ENCODE data around the gene COL9A2.
A peak's percentile ranks its signal among the peaks of the same experiment; 100 is the strongest.
"Not testable (repeated sequence)": the region's sequence is repeated elsewhere in the genome, so short reads cannot be mapped to it uniquely, and the experiment has no call there.

The COL9A2 gene

GRCh38 chr1:40316595-40317393 is at the start of gene COL9A2:
Gene COL9A2 (minus strand): TSS chr1:40317286. CDS start chr1:40317197, 89 bp downstream.
- Mint-ChIP-seq H3K27me3 (peaks cover 5% of the 10 kb centered on the region), H3K4me1 (ENCODE audit: low read depth) (peaks cover 30% of the 10 kb centered on the region), H3K9me3 (ENCODE audit: low read depth) (no peaks in the 10 kb centered on the region), H3K36me3 (no peaks in the 10 kb centered on the region), H3K4me3 (peak within 1 kb of the TSS; percentile 86), H3K27ac (peak within 1 kb of the TSS; percentile 42)

DNA sequence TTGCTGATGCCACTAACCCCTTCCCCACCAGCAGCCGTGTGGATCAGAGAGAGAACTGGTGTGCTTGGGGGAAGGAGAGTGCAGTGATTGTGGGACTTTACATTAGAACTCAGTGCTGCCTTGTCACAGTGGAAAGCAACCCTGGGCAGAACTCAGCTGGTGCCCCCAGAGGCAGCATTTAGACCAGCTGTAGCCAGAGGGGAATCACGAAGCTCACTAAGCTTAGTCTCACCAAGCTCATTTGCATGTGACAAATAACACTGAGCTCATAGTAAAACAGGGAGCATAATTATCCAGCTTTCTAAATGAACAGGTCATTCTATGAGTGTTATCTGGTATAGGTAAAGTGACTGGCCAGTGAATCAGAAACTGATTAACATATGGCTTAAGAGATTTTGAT is 46.6 kb upstream of the COL9A2 start:
- Mint-ChIP-seq H3K27me3 (no peaks in the 10 kb centered on the region), H3K4me3 (no peak overlapping the region), H3K27ac (no peak overlapping the region)

GRCh38 chr1:40362699-40363098 is 45.6 kb upstream of the COL9A2 start:
- Mint-ChIP-seq H3K4me1 (ENCODE audit: low read depth) (peaks cover 13% of the 10 kb centered on the region), H3K4me3 (no peak overlapping the region), H3K27ac (no peak overlapping the region), H3K9me3 (ENCODE audit: low read depth) (peaks cover 4% of the 10 kb centered on the region), H3K36me3 (peaks cover 3% of the 10 kb centered on the region), H3K27me3 (no peaks in the 10 kb centered on the region)

More for the DNA sequence above, 46.6 kb upstream of the COL9A2 start:
- Mint-ChIP-seq H3K9me3 (ENCODE audit: low read depth) (peaks cover 2% of the 10 kb centered on the region), H3K36me3 (peaks cover under 1% of the 10 kb centered on the region), H3K4me1 (ENCODE audit: low read depth) (peaks cover 13% of the 10 kb centered on the region)

- Mint-ChIP-seq H3K4me1 (ENCODE audit: low read depth) (peaks cover 13% of the 10 kb centered on the region), H3K27ac (no peak overlapping the region), H3K27me3 (no peaks in the 10 kb centered on the region), H3K4me3 (no peak overlapping the region), H3K36me3 (peaks cover 3% of the 10 kb centered on the region), H3K9me3 (ENCODE audit: low read depth) (peaks cover 4% of the 10 kb centered on the region)
These were observed 45.1 kb upstream of the COL9A2 start for GRCh38 chr1:40362199-40362598.

- H3K9me3 Mint-ChIP-seq (ENCODE audit: low read depth) = peaks cover 4% of the 10 kb centered on the region
- no peak overlapping the region for H3K4me3 Mint-ChIP-seq
- no peak overlapping the region for H3K27ac Mint-ChIP-seq
- no peaks in the 10 kb centered on the region for H3K27me3 Mint-ChIP-seq
- H3K36me3 Mint-ChIP-seq = peaks cover 4% of the 10 kb centered on the region
- H3K4me1 Mint-ChIP-seq (ENCODE audit: low read depth) = peaks cover 15% of the 10 kb centered on the region
These were observed 44.6 kb upstream of the COL9A2 start for GRCh38 chr1:40361637-40362036.

DNA sequence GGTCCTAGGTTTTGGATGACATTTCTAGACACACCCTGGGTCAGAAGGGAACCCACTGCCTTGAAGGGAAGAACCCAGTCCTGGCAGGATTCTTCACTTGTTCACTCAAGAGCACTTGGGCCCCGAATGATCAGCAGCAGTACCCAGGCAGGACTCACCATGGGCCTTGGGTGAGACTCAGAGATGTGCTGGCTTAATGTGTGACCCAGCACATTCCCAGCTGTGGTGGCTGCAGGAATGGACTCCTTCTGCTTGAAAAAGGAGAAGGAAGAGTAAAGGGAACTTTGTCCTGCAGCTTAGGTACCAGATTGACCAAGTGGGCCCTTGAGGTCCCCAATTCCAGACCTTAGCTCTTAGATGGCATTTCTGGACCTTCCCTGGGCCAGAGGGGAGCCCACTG is 44.1 kb upstream of the COL9A2 start:
- Mint-ChIP-seq H3K27ac (no peak overlapping the region), H3K9me3 (ENCODE audit: low read depth) (peaks cover 4% of the 10 kb centered on the region), H3K4me1 (ENCODE audit: low read depth) (peaks cover 15% of the 10 kb centered on the region), H3K36me3 (peaks cover 5% of the 10 kb centered on the region), H3K4me3 (no peak overlapping the region), H3K27me3 (no peaks in the 10 kb centered on the region)

DNA sequence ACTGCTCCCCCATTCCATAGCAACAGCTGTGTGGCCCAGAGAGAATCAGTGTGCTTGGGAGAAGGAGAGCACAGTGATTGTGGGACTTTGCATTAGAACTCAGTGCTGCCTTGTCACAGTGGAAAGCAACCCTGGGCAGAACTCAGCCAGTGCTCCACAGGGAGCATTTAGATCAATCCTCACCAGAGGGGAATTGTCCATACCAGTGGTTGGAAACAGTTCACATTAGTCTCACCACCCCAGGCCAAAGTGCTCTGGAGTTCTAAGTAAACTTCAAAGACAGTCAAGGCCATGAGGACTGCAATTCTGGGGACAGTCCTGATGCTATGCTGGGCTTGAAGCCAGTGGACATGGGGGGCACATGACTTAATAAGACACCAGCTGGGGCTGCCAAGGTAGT is 43.5 kb upstream of the COL9A2 start:
- H3K27me3 Mint-ChIP-seq = no peaks in the 10 kb centered on the region
- peaks cover 5% of the 10 kb centered on the region for H3K36me3 Mint-ChIP-seq
- H3K4me1 Mint-ChIP-seq (ENCODE audit: low read depth) = peaks cover 15% of the 10 kb centered on the region
- no peak overlapping the region for H3K27ac Mint-ChIP-seq
- H3K9me3 Mint-ChIP-seq (ENCODE audit: low read depth) = peaks cover 4% of the 10 kb centered on the region
- H3K4me3 Mint-ChIP-seq = no peak overlapping the region

DNA sequence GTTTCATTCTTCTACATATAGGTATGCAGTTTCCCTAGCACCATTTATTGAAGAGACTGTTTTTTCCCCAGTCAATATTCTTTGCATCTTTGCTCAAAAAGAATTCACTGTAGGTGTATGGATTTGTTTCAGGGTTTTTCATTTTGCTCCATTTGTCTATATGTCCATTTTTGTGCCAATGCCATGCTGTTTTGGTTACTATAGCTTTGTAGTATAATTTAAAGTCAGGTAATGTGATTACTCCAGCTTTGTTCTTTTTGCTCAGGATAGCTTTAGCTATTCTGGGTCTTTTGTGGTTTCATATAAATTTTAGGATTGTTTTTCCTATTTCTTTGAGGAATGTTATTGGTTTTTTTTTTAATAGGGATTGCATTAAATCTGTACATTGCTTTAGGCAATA is 40.5 kb upstream of the COL9A2 start:
- Mint-ChIP-seq H3K4me3 (no peak overlapping the region), H3K4me1 (ENCODE audit: low read depth) (peaks cover 5% of the 10 kb centered on the region), H3K27me3 (no peaks in the 10 kb centered on the region), H3K9me3 (ENCODE audit: low read depth) (peaks cover 4% of the 10 kb centered on the region), H3K27ac (no peak overlapping the region), H3K36me3 (peaks cover 5% of the 10 kb centered on the region)

GRCh38 chr1:40353082-40353481 is 36.0 kb upstream of the COL9A2 start:
- H3K4me1 Mint-ChIP-seq (ENCODE audit: low read depth) = peaks cover 4% of the 10 kb centered on the region
- H3K9me3 Mint-ChIP-seq (ENCODE audit: low read depth) = no peaks in the 10 kb centered on the region
- H3K36me3 Mint-ChIP-seq = peaks cover 4% of the 10 kb centered on the region
- H3K27ac Mint-ChIP-seq = no peak overlapping the region
- no peak overlapping the region for H3K4me3 Mint-ChIP-seq
- no peaks in the 10 kb centered on the region for H3K27me3 Mint-ChIP-seq

DNA sequence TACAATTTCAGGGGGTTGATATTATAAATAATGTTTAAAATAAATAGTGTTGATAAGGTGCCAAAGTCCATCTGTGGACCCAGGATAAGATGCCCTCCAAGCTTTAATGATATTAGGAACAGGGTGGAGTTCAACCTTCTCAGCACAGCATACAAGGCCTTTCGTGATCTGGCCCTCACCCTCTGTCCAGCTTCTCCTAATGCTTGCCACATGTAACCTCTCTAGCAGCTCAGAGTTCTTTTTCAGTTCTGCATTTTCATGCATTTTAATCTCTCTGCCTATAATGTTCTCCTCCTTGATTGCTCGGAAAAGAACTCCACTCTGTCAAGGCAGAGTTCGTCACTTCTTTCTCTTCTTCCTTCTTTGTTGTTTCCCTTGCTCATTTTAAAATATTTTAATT is 35.0 kb upstream of the COL9A2 start:
- Mint-ChIP-seq H3K27ac (no peak overlapping the region), H3K27me3 (no peaks in the 10 kb centered on the region), H3K4me3 (no peak overlapping the region), H3K36me3 (peaks cover 4% of the 10 kb centered on the region), H3K9me3 (ENCODE audit: low read depth) (no peaks in the 10 kb centered on the region), H3K4me1 (ENCODE audit: low read depth) (peaks cover 4% of the 10 kb centered on the region)

DNA sequence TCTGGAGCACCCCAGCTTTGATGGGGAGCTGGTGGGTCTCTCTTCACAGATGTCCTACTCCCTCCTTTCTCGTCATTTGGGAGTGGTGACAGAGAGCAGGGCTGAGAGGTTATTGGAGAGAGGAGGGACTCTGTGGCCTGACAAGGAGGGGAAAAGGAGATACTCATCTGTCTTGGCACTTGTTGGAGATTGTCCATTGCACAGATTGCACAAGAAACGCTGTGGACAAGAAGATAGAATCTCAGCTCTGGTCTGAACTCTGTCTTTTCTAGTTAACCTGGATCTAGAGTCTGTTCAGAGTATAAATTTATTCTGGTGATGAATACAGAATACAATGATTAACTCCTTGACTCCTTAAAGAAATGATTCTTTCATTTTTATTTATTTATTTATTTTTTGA is 34.0 kb upstream of the COL9A2 start:
- peaks cover 2% of the 10 kb centered on the region for H3K4me1 Mint-ChIP-seq (ENCODE audit: low read depth)
- peaks cover 2% of the 10 kb centered on the region for H3K36me3 Mint-ChIP-seq
- H3K4me3 Mint-ChIP-seq = no peak overlapping the region
- H3K27me3 Mint-ChIP-seq = no peaks in the 10 kb centered on the region
- H3K27ac Mint-ChIP-seq = no peak overlapping the region
- no peaks in the 10 kb centered on the region for H3K9me3 Mint-ChIP-seq (ENCODE audit: low read depth)

DNA sequence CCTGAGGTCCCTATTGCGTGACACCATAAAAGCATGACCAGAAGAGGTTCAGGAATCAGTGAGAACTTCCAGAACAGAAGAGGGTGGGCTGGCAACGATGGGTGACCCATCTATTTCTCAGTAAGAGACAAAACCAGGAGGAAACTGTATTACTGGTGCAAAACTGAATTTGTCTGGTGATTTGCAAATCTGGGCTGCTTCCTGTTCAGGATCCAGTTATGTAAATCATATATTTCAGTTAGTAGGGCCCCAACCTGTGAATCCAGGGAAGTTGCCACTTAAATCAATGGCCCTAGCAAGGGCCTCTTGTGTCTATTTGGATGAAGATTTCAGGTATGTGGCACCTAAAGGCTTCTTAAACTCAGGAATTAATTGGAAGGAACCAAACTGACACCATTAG is 33.3 kb upstream of the COL9A2 start:
- Mint-ChIP-seq H3K36me3 (peaks cover 2% of the 10 kb centered on the region), H3K4me3 (no peak overlapping the region), H3K27me3 (no peaks in the 10 kb centered on the region), H3K4me1 (ENCODE audit: low read depth) (peaks cover 3% of the 10 kb centered on the region), H3K27ac (no peak overlapping the region), H3K9me3 (ENCODE audit: low read depth) (no peaks in the 10 kb centered on the region)

DNA sequence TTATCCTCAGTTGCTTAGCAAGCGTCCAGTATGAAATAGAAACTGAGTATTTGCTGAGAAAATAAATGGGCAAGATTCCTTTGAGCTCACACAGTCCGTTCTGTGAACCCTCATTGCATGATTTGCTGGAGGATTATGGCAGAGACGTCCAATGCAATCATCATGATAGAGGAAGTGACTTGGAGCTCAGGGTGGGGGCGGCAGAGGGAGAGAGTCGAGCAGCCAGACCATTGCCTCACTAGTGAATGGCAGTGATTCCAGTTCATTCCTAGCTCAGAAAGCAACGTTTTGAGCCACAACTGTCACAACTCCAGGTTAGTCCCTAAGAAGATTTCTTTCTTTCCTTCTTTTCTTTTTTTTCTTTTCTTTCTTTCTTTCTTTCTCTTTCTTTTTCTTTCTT is 27.5 kb upstream of the COL9A2 start:
- no peaks in the 10 kb centered on the region for H3K27me3 Mint-ChIP-seq
- peak overlapping the region; percentile 58 for H3K4me3 Mint-ChIP-seq
- H3K4me1 Mint-ChIP-seq (ENCODE audit: low read depth) = peaks cover 47% of the 10 kb centered on the region
- no peaks in the 10 kb centered on the region for H3K36me3 Mint-ChIP-seq
- H3K27ac Mint-ChIP-seq = peak overlapping the region; percentile 7
- H3K9me3 Mint-ChIP-seq (ENCODE audit: low read depth) = no peaks in the 10 kb centered on the region

DNA sequence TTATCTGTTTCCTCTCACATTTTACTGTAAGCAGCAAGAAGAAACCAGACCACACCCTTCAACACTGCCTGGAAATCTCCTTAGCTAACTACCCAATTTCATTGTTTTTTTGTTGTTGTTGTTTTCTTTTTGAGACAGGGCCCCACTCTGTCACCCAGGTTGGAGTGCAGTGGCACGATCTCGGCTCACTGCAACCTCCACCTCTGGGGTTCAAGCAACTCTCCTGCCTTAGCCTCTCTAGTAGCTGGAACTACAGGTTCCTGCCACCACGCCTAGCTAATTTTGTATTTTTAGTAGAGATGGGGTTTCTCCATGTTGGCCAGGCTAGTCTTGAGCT is 25.3 kb upstream of the COL9A2 start:
- Mint-ChIP-seq H3K4me3 (peak overlapping the region; percentile 64), H3K27ac (peak overlapping the region; percentile 91), H3K4me1 (ENCODE audit: low read depth) (peaks cover 53% of the 10 kb centered on the region)
- not testable (repeated sequence) for H3K36me3 Mint-ChIP-seq; H3K27me3 Mint-ChIP-seq; H3K9me3 Mint-ChIP-seq (ENCODE audit: low read depth)

DNA sequence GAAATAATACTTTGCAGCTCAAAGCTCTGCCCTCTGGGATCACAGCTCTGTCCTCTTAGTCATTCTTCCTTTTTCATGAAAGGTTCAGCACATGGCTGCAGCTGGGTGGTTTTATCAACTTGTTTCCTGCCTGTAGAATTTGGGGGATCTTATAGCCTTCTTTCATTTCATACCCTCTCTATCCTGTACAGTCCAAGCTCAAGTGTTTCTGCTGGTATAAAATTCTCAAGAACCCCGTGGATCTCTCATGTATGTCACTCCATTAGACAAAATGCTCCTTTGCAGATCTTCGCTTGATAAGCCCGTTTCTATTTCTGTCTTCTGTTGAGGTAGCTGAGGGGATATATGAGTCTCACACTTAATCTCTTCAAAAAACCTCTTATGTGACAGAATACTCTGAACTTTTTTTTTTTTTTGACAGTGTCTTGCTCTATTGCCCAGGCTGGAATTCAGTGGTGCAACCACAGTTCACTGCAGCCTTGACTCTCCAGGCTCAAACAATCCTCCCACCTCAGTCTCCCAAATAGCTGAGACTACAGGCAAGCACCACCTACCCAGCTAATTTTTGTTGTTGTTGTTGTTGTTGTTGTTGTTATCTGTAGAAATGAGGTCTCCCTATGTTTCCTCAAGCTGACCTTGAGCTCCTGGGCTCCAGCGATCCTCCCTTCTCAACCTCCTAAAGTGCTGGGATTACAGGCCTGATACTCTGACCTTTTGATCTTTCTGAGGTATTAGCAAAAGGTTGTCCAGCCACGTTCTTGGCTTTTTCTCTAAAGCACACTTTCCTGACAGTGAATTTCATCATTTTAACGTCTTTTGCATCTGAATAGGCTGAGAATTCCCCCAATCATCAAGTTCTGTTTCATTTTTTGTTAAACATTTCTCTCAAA is 24.6 kb upstream of the COL9A2 start:
- peaks cover 53% of the 10 kb centered on the region for H3K4me1 Mint-ChIP-seq (ENCODE audit: low read depth)
- H3K9me3 Mint-ChIP-seq (ENCODE audit: low read depth) = no peaks in the 10 kb centered on the region
- peak overlapping the region; percentile 64 for H3K4me3 Mint-ChIP-seq
- H3K27me3 Mint-ChIP-seq = no peaks in the 10 kb centered on the region
- peak overlapping the region; percentile 91 for H3K27ac Mint-ChIP-seq
- no peaks in the 10 kb centered on the region for H3K36me3 Mint-ChIP-seq

Data from activated naive CD8-positive, alpha-beta T cell (primary cell).